ENCODE results near the gene ITGB1. TPM values are rescaled to one million over a fixed set of nuclear protein-coding genes. Genes with fewer than 3 reads are reported as not detected.

The ITGB1 gene
- total and polyA plus RNA-seq, 9 of the 15 experiments (the other 6 are each of a cell fraction or from before 2014, with no cell fraction given), result 40.2 to 194 (median 155) TPM

- no peak for TF ChIP-seq E2F8 (IDR thresholded peaks at IDR 0.05; ENCODE audit: low read depth, partially characterized antibody)
- TF ChIP-seq ZNF57 (CRISPR knock-in tag; IDR thresholded peaks at IDR 0.05), result no peak
- TF ChIP-seq ZNF280A (IDR thresholded peaks at IDR 0.05; ENCODE audit: low read depth, partially characterized antibody), result no peak
- TF ChIP-seq SMARCB1 (IDR thresholded peaks at IDR 0.05; ENCODE audit: insufficient read length, low read depth), result no peak
- no peak for TF ChIP-seq SLC30A9 (CRISPR knock-in tag; IDR thresholded peaks at IDR 0.05)
- no peak for TF ChIP-seq TFE3 (CRISPR knock-in tag; IDR thresholded peaks at IDR 0.05)
- no peak for TF ChIP-seq EP300 (IDR thresholded peaks at IDR 0.05; ENCODE audit: low read length)
- TF ChIP-seq ZBTB11 (CRISPR knock-in tag; IDR thresholded peaks at IDR 0.05), result no peak
- no peak for TF ChIP-seq NCOA2 (IDR thresholded peaks at IDR 0.05; ENCODE audit: partially characterized antibody in 2 of 2)
- no peak for TF ChIP-seq KAT2B (IDR thresholded peaks at IDR 0.05; ENCODE audit: low read depth, low read length)
- TF ChIP-seq ZNF280B (CRISPR knock-in tag; IDR thresholded peaks at IDR 0.05), result no peak
- no peak for TF ChIP-seq BRCA1 (IDR thresholded peaks at IDR 0.05)
- TF ChIP-seq BRCA1 (CRISPR knock-in tag; IDR thresholded peaks at IDR 0.05), result no peak
- TF ChIP-seq RFX5 (IDR thresholded peaks at IDR 0.05; ENCODE audit: low read depth, low read length), result no peak
- no peak for TF ChIP-seq SMAD1 (IDR thresholded peaks at IDR 0.05; ENCODE audit: low read depth, low read length, partially characterized antibody)
- no peak for TF ChIP-seq PHF8 (IDR thresholded peaks at IDR 0.05; ENCODE audit: borderline replicate concordance, low read length)
These were observed 517 bp downstream of the ITGB1 start (continued) for GRCh38 chr10:32957341-32958084.
